NCI-H2029 treated with DMSO at 0.1 percent for 48 hours (cell line): ENCODE data around the gene ERH.

Experiments used
- DNase-seq: peaks from one replicate; lab custom pipeline; 2025; lab: John Stamatoyannopoulos, UW

The ERH gene

GRCh38 chr14:69355607-69356281 lies 42.4 kb downstream of the ERH start:
- DNase-seq = no peak

GRCh38 chr14:69355154-69355597 lies 42.9 kb downstream of the ERH start:
- DNase-seq = no peak

GRCh38 chr14:69354383-69355153 lies 43.5 kb downstream of the ERH start:
- DNase-seq = no peak

GRCh38 chr14:69353168-69353567 lies 44.9 kb downstream of the ERH start:
- DNase-seq = no peak

GRCh38 chr14:69351911-69352310 lies 46.2 kb downstream of the ERH start:
- DNase-seq = no peak

GRCh38 chr14:69351385-69351784 lies 46.7 kb downstream of the ERH start:
- no peak for DNase-seq

GRCh38 chr14:69350892-69351291 lies 47.2 kb downstream of the ERH start:
- no peak for DNase-seq

GRCh38 chr14:69349091-69349777 lies 48.9 kb downstream of the ERH start:
- no peak for DNase-seq

GRCh38 chr14:69346710-69347109 lies 51.4 kb downstream of the ERH start:
- no peak for DNase-seq

GRCh38 chr14:69345402-69345801 lies 52.7 kb downstream of the ERH start:
- no peak for DNase-seq

- no peak for DNase-seq
Measured at GRCh38 chr14:69344171-69344570, 53.9 kb downstream of the ERH start.

GRCh38 chr14:69342928-69343525 lies 55.1 kb downstream of the ERH start:
- DNase-seq = no peak

GRCh38 chr14:69339426-69339825 lies 58.7 kb downstream of the ERH start:
- DNase-seq = no peak

GRCh38 chr14:69337984-69338383 lies 60.1 kb downstream of the ERH start:
- no peak for DNase-seq

GRCh38 chr14:69335371-69335771 lies 62.7 kb downstream of the ERH start:
- no peak for DNase-seq

GRCh38 chr14:69334576-69334975 lies 63.5 kb downstream of the ERH start:
- DNase-seq = no peak

GRCh38 chr14:69333791-69334337 lies 64.2 kb downstream of the ERH start:
- DNase-seq = no peak

- DNase-seq = no peak
Measured at GRCh38 chr14:69332782-69333395, 65.2 kb downstream of the ERH start.

- no peak for DNase-seq
Measured at GRCh38 chr14:69331206-69331605, 66.9 kb downstream of the ERH start.
